SU-DHL-6 (cell line): ENCODE measurements around the gene FRAT1.
A peak's percentile ranks its signal among the peaks of the same experiment; 100 is the strongest.

Source experiments
- H2AFZ ChIP-seq: fragments of 200-600 bp; sonication (generic); 2 replicates; pipeline ENCODE4 v1.6.1; 2014; ENCODE audit warnings: low read depth, mild to moderate bottlenecking, moderate library complexity, mixed read lengths, antibody characterized with exemption, low read length; ENCODE audit not compliant: severe bottlenecking
- H3F3A ChIP-seq: fragments of 200-600 bp; shearing (Covaris generic); 2 replicates; pipeline ENCODE4 v1.6.0; 2016; ENCODE audit warnings: antibody characterized with exemption, mild to moderate bottlenecking; ENCODE audit not compliant: insufficient read depth
- H3K27ac ChIP-seq: fragments of 200-600 bp; sonication (generic); 2 replicates; pipeline ENCODE4 v1.5.1; 2016; ENCODE audit warnings: low read depth, mild to moderate bottlenecking, low read length, moderate library complexity, mixed read lengths
- H3K27me3 ChIP-seq: fragments of 200-600 bp; sonication (generic), shearing (Covaris generic); 2 replicates; pipeline ENCODE4 v1.6.0; 2014; ENCODE audit warnings: mild to moderate bottlenecking, low read length
- H3K36me3 ChIP-seq: fragments of 200-600 bp; sonication (generic); 2 replicates; pipeline ENCODE4 v1.6.1; 2014; ENCODE audit warnings: mild to moderate bottlenecking, low read length, mixed read lengths
- H3K4me2 ChIP-seq: fragments of 300-600, 200-600 bp; shearing (Covaris generic), sonication (generic); 2 replicates; pipeline ENCODE4 v1.6.0; 2014; ENCODE audit warnings: low read length, low read depth, mild to moderate bottlenecking; ENCODE audit not compliant: poor library complexity, severe bottlenecking
- H3K4me3 ChIP-seq: fragments of 200-600 bp; sonication (generic); 2 replicates; pipeline ENCODE4 v1.5.1; 2014; ENCODE audit warnings: antibody characterized with exemption, low read length, mild to moderate bottlenecking, mixed read lengths; ENCODE audit not compliant: insufficient read depth, poor library complexity, severe bottlenecking
- H3K79me2 ChIP-seq: fragments of 200-600 bp; sonication (generic); 2 replicates; pipeline ENCODE4 v1.6.1; 2014; ENCODE audit warnings: mild to moderate bottlenecking, low read length, moderate library complexity; ENCODE audit not compliant: insufficient read depth
- H3K9ac ChIP-seq: fragments of 200-600 bp; sonication (generic); 2 replicates; pipeline ENCODE4 v1.7.0; 2014; ENCODE audit warnings: mild to moderate bottlenecking, low read length
- H3K9me2 ChIP-seq: fragments of 200-600 bp; sonication (generic); replicated peaks from 2 replicates; pipeline ENCODE4 v1.6.1; 2014; ENCODE audit warnings: low read length; ENCODE audit not compliant: insufficient read depth
- H3K9me3 ChIP-seq: fragments of 200-600 bp; sonication (generic); 2 replicates; pipeline ENCODE4 v1.6.1; 2014; ENCODE audit warnings: low read length, mixed read lengths; ENCODE audit not compliant: insufficient read depth
- H4K20me1 ChIP-seq: fragments of 200-600 bp; sonication (generic); 2 replicates; pipeline ENCODE4 v1.6.1; 2014; ENCODE audit warnings: low read depth, mild to moderate bottlenecking, antibody characterized with exemption, low read length, moderate library complexity, mixed read lengths
- EZH2phosphoT487 ChIP-seq: fragments of 200-600 bp; sonication (generic), shearing (Covaris generic); conservative IDR thresholded peaks from 2 replicates; pipeline ENCODE4 v1.6.1; 2018; ENCODE audit warnings: mild to moderate bottlenecking, antibody characterized with exemption, low read length, moderate library complexity, mixed read lengths
- TF ChIP-seq, protein P1 (sequence below): fragments of 200-600 bp; sonication (generic); IDR thresholded peaks from one replicate; pipeline ENCODE4 v1.5.1; 2017; ENCODE audit warnings: antibody characterized with exemption, mild to moderate bottlenecking, low read length, moderate library complexity; ENCODE audit not compliant: insufficient read depth, poor library complexity, severe bottlenecking

The FRAT1 gene

GRCh38 chr10:97332591-97333350 lies 13.7 kb downstream of the FRAT1 start:
- Histone ChIP-seq H4K20me1 (no peaks in the 10 kb centered on the region), H3K4me3 (peak overlapping the region; percentile 84), H3F3A (peaks cover 11% of the 10 kb centered on the region; the same call in 1 of the 2 replicates), H3K36me3 (no peaks in the 10 kb centered on the region), H3K9ac (peak overlapping the region; percentile 71; the same call in 1 of the 2 replicates), H3K9me2 (no peaks in the 10 kb centered on the region), H3K4me2 (peak overlapping the region; percentile 68), H2AFZ (no peak overlapping the region), H3K79me2 (no peaks in the 10 kb centered on the region), H3K27me3 (no peaks in the 10 kb centered on the region), H3K27ac (no peak overlapping the region), H3K9me3 (no peaks in the 10 kb centered on the region)
- no peak for TF ChIP-seq EZH2phosphoT487
- TF ChIP-seq, protein P1, sequence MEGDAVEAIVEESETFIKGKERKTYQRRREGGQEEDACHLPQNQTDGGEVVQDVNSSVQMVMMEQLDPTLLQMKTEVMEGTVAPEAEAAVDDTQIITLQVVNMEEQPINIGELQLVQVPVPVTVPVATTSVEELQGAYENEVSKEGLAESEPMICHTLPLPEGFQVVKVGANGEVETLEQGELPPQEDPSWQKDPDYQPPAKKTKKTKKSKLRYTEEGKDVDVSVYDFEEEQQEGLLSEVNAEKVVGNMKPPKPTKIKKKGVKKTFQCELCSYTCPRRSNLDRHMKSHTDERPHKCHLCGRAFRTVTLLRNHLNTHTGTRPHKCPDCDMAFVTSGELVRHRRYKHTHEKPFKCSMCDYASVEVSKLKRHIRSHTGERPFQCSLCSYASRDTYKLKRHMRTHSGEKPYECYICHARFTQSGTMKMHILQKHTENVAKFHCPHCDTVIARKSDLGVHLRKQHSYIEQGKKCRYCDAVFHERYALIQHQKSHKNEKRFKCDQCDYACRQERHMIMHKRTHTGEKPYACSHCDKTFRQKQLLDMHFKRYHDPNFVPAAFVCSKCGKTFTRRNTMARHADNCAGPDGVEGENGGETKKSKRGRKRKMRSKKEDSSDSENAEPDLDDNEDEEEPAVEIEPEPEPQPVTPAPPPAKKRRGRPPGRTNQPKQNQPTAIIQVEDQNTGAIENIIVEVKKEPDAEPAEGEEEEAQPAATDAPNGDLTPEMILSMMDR: no peak

GRCh38 chr10:97333351-97333600 lies 14.2 kb downstream of the FRAT1 start:
- H3K9ac ChIP-seq: peak overlapping the region; percentile 71
- TF ChIP-seq, protein P1: no peak
- TF ChIP-seq EZH2phosphoT487: no peak
- peak overlapping the region; percentile 84 for H3K4me3 ChIP-seq

DNA sequence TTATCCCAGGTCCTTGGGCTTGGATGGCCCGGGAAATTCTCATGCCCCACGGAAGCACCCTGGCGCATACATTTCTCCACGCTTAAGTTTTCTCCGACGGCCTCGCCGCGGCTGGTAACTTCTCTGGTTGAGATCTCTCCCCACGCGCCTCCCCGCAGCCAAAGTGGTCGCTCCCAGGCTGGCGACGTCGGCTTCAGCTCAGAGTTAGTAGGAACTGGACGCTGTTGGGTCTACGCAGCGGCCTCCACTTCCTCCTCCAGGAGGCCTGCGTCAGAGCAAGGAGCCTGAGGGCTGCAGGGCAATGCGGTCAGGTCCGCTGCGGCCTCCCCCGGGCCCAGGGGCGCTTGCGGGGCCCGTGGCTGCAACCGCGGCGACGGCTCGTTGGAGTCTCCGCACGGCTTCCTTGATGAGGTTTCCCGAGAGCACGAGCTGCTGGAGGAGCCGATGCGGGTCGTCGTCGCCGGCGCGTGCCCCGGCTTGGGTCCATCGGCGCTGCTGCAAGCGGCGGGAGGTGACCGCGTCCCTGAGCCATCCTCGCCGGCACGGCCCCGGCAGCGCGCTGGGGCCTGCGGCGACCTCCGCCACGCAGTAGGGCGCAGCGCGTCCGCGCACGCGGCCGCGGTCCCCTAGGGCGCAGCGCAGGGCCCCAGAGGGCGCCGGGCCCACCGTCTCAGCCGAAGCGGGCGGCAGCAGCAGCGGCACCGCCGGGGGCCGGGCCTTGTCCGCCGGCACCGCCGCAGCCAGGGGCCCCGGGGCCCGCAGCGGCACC lies 14.7 kb downstream of the FRAT1 start:
- H3K36me3 ChIP-seq: no peaks in the 10 kb centered on the region
- TF ChIP-seq, protein P1: no peak
- TF ChIP-seq EZH2phosphoT487: no peak
- H3K27me3 ChIP-seq: no peaks in the 10 kb centered on the region
- no peaks in the 10 kb centered on the region for H4K20me1 ChIP-seq
- peaks cover 11% of the 10 kb centered on the region; the same call in 1 of the 2 replicates for H3F3A ChIP-seq
- H2AFZ ChIP-seq: peak overlapping the region; percentile 28
- H3K79me2 ChIP-seq: no peaks in the 10 kb centered on the region
- no peak overlapping the region for H3K27ac ChIP-seq
- peak overlapping the region; percentile 84 for H3K4me3 ChIP-seq
- H3K9ac ChIP-seq: peak overlapping the region; percentile 71
- no peaks in the 10 kb centered on the region for H3K9me2 ChIP-seq
- H3K9me3 ChIP-seq: no peaks in the 10 kb centered on the region
- peak overlapping the region; percentile 68 for H3K4me2 ChIP-seq

More at GRCh38 chr10:97333351-97333600, 14.2 kb downstream of the FRAT1 start:
- Histone ChIP-seq H3F3A (peaks cover 11% of the 10 kb centered on the region; the same call in 1 of the 2 replicates), H3K27me3 (no peaks in the 10 kb centered on the region), H2AFZ (peak overlapping the region; percentile 28), H3K9me2 (no peaks in the 10 kb centered on the region), H3K4me2 (peak overlapping the region; percentile 68), H3K36me3 (no peaks in the 10 kb centered on the region), H3K9me3 (no peaks in the 10 kb centered on the region), H3K27ac (no peak overlapping the region), H4K20me1 (no peaks in the 10 kb centered on the region), H3K79me2 (no peaks in the 10 kb centered on the region)
